SU-DHL-6 (cell line): ENCODE data around the gene DNAJC8.

ENCODE experiments used
- H2AFZ ChIP-seq: fragments of 200-600 bp; sonication (generic); 2 replicates; pipeline ENCODE4 v1.6.1; 2014; ENCODE audit warnings: low read depth, mild to moderate bottlenecking, moderate library complexity, mixed read lengths, antibody characterized with exemption, low read length; ENCODE audit not compliant: severe bottlenecking
- H3F3A ChIP-seq: fragments of 200-600 bp; shearing (Covaris generic); 2 replicates; pipeline ENCODE4 v1.6.0; 2016; ENCODE audit warnings: antibody characterized with exemption, mild to moderate bottlenecking; ENCODE audit not compliant: insufficient read depth
- H3K27ac ChIP-seq: fragments of 200-600 bp; sonication (generic); 2 replicates; pipeline ENCODE4 v1.5.1; 2016; ENCODE audit warnings: low read depth, mild to moderate bottlenecking, low read length, moderate library complexity, mixed read lengths
- H3K27me3 ChIP-seq: fragments of 200-600 bp; sonication (generic), shearing (Covaris generic); 2 replicates; pipeline ENCODE4 v1.6.0; 2014; ENCODE audit warnings: mild to moderate bottlenecking, low read length
- H3K36me3 ChIP-seq: fragments of 200-600 bp; sonication (generic); 2 replicates; pipeline ENCODE4 v1.6.1; 2014; ENCODE audit warnings: mild to moderate bottlenecking, low read length, mixed read lengths
- H3K4me2 ChIP-seq: fragments of 300-600, 200-600 bp; shearing (Covaris generic), sonication (generic); 2 replicates; pipeline ENCODE4 v1.6.0; 2014; ENCODE audit warnings: low read length, low read depth, mild to moderate bottlenecking; ENCODE audit not compliant: poor library complexity, severe bottlenecking
- H3K4me3 ChIP-seq: fragments of 200-600 bp; sonication (generic); 2 replicates; pipeline ENCODE4 v1.5.1; 2014; ENCODE audit warnings: antibody characterized with exemption, low read length, mild to moderate bottlenecking, mixed read lengths; ENCODE audit not compliant: insufficient read depth, poor library complexity, severe bottlenecking
- H3K79me2 ChIP-seq: fragments of 200-600 bp; sonication (generic); 2 replicates; pipeline ENCODE4 v1.6.1; 2014; ENCODE audit warnings: mild to moderate bottlenecking, low read length, moderate library complexity; ENCODE audit not compliant: insufficient read depth
- H3K9ac ChIP-seq: fragments of 200-600 bp; sonication (generic); 2 replicates; pipeline ENCODE4 v1.7.0; 2014; ENCODE audit warnings: mild to moderate bottlenecking, low read length
- H3K9me2 ChIP-seq: fragments of 200-600 bp; sonication (generic); replicated peaks from 2 replicates; pipeline ENCODE4 v1.6.1; 2014; ENCODE audit warnings: low read length; ENCODE audit not compliant: insufficient read depth
- H3K9me3 ChIP-seq: fragments of 200-600 bp; sonication (generic); 2 replicates; pipeline ENCODE4 v1.6.1; 2014; ENCODE audit warnings: low read length, mixed read lengths; ENCODE audit not compliant: insufficient read depth
- H4K20me1 ChIP-seq: fragments of 200-600 bp; sonication (generic); 2 replicates; pipeline ENCODE4 v1.6.1; 2014; ENCODE audit warnings: low read depth, mild to moderate bottlenecking, antibody characterized with exemption, low read length, moderate library complexity, mixed read lengths
- EZH2phosphoT487 ChIP-seq: fragments of 200-600 bp; sonication (generic), shearing (Covaris generic); conservative IDR thresholded peaks from 2 replicates; pipeline ENCODE4 v1.6.1; 2018; ENCODE audit warnings: mild to moderate bottlenecking, antibody characterized with exemption, low read length, moderate library complexity, mixed read lengths
- TF ChIP-seq, protein P1 (sequence below): fragments of 200-600 bp; sonication (generic); IDR thresholded peaks from one replicate; pipeline ENCODE4 v1.5.1; 2017; ENCODE audit warnings: antibody characterized with exemption, mild to moderate bottlenecking, low read length, moderate library complexity; ENCODE audit not compliant: insufficient read depth, poor library complexity, severe bottlenecking

Gene DNAJC8

DNA sequence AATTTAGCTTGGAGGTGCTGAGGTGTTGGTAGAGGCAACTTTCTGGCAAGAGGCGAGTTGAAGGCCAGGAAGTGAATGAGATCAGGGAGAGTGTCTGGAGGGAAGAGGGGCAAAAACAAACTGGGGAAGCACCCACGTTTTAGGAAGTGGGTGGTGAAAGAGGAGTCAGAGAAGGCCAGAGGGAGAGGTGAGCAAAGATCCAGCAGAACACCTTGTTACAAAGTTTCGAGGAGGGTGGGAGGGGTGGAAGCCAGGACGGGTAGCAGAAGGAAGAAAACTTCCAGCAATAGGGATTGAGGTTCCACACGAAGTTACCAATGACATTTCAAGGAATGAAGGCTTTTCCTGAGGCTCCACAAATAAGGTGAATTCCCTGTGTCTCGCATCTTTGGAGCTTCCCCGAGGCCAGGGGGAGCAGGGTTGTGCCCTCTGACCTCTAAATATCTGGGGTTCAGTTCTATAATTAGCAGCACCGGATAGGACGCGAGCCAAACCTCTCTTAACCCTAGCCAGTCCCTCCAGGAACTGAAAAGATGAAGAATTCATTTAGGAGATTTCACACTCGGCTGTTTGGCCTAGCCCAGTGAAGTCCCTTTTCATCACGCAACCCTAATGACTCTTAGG is 25.9 kb upstream of the DNAJC8 start:
- H3K79me2 ChIP-seq, result peaks cover 36% of the 10 kb centered on the region
- H2AFZ ChIP-seq, result peak overlapping the region; percentile 69
- no peaks in the 10 kb centered on the region for H3F3A ChIP-seq
- no peak overlapping the region for H3K27ac ChIP-seq
- H3K4me2 ChIP-seq, result peak overlapping the region; percentile 63
- H4K20me1 ChIP-seq, result no peaks in the 10 kb centered on the region
- H3K27me3 ChIP-seq, result no peaks in the 10 kb centered on the region
- H3K4me3 ChIP-seq, result peak overlapping the region; percentile 7
- no peaks in the 10 kb centered on the region for H3K36me3 ChIP-seq
- no peaks in the 10 kb centered on the region for H3K9me3 ChIP-seq
- TF ChIP-seq, protein P1, sequence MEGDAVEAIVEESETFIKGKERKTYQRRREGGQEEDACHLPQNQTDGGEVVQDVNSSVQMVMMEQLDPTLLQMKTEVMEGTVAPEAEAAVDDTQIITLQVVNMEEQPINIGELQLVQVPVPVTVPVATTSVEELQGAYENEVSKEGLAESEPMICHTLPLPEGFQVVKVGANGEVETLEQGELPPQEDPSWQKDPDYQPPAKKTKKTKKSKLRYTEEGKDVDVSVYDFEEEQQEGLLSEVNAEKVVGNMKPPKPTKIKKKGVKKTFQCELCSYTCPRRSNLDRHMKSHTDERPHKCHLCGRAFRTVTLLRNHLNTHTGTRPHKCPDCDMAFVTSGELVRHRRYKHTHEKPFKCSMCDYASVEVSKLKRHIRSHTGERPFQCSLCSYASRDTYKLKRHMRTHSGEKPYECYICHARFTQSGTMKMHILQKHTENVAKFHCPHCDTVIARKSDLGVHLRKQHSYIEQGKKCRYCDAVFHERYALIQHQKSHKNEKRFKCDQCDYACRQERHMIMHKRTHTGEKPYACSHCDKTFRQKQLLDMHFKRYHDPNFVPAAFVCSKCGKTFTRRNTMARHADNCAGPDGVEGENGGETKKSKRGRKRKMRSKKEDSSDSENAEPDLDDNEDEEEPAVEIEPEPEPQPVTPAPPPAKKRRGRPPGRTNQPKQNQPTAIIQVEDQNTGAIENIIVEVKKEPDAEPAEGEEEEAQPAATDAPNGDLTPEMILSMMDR, result no peak
- TF ChIP-seq EZH2phosphoT487, result no peak
- H3K9ac ChIP-seq, result peak overlapping the region; percentile 12; the same call in 1 of the 2 replicates
- no peaks in the 10 kb centered on the region for H3K9me2 ChIP-seq

DNA sequence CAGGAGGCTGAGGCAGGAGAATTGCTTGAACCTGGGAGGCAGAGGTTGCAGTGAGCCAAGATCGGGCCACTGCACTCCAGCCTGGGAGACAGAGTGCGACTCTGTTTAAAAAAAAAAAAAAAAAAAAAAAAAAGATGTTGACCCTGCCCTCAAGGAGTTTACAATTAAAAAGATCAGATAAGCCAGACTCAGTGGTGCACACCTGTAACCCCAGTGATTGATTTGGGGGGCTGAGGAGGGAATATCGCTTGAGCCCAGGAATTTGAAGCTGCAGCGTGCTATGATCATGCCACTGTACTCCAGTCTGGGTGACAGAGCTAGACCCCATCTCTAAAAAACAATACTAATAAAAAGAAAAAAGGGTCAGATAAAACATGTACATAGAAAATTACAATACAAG is 24.9 kb upstream of the DNAJC8 start:
- Histone ChIP-seq H3K27ac (no peak overlapping the region), H3K4me3 (no peak overlapping the region), H3K27me3 (no peaks in the 10 kb centered on the region), H3F3A (no peaks in the 10 kb centered on the region), H3K9me2 (no peaks in the 10 kb centered on the region), H3K36me3 (no peaks in the 10 kb centered on the region), H3K79me2 (peaks cover 26% of the 10 kb centered on the region), H3K4me2 (no peak overlapping the region), H4K20me1 (no peaks in the 10 kb centered on the region), H3K9me3 (no peaks in the 10 kb centered on the region), H3K9ac (no peak overlapping the region), H2AFZ (no peak overlapping the region)
- TF ChIP-seq EZH2phosphoT487, result no peak
- TF ChIP-seq, protein P1, result no peak

DNA sequence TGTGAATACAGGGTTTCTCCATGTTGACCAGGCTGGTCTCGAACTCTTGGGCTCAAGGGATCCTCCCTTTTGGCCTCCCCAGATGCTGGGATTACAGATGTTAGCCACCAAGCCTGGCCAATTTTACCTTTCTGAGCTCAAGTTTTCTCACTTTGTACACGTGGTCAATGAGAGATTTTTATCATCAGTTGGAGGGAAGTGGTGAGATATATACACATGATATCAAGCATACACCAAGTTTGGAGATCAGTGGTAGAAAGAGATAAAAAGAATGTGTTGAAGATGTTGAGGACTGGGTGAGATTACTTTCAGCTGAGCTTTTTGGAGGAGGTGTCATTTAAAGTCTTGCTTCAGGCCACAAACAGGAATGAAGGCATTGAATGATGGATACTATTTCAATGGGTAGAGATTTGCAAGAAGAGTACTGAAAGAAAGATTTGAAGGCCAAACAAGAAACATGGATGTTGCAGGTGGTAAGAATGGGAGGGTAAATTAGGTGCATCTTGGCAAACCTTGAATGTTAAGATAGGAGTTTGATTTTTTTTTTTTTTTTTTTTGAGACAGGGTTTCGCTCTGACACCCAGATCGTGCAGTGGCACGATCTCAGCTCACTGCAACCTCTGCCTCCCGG is 23.5 kb upstream of the DNAJC8 start:
- Histone ChIP-seq H3K27me3 (no peaks in the 10 kb centered on the region), H3K9ac (no peak overlapping the region), H3K36me3 (no peaks in the 10 kb centered on the region), H3K9me3 (no peaks in the 10 kb centered on the region), H4K20me1 (no peaks in the 10 kb centered on the region), H3K9me2 (no peaks in the 10 kb centered on the region), H3K4me2 (no peak overlapping the region), H3K79me2 (peaks cover 18% of the 10 kb centered on the region), H3F3A (no peaks in the 10 kb centered on the region), H3K27ac (no peak overlapping the region), H2AFZ (no peak overlapping the region), H3K4me3 (no peak overlapping the region)
- TF ChIP-seq, protein P1, result no peak
- no peak for TF ChIP-seq EZH2phosphoT487
